GM23338 (cell line): ENCODE measurements around the gene CCDC24.

Experiments used
- NANOG ChIP-seq: IDR thresholded peaks from 2 replicates; pipeline ENCODE4 v1.6.1; 2016; ENCODE audit warnings: antibody characterized with exemption, borderline replicate concordance
- POLR2AphosphoS5 ChIP-seq: IDR thresholded peaks from 2 replicates; pipeline ENCODE4 v1.6.1; 2016; ENCODE audit warnings: antibody characterized with exemption, low read depth
- TF ChIP-seq, protein P1 (sequence below), 2 experiments: fragments of 200-600 bp in 1 of 2; sonication (generic) in 1 of 2; conservative IDR thresholded peaks; 2 replicates each; pipeline versions ENCODE4 v1.5.1 to v1.6.1; 2016 to 2017; ENCODE audit warnings: antibody characterized with exemption in 2 of 2, low read depth in 2 of 2, mild to moderate bottlenecking in 2 of 2, moderate library complexity in 1 of 2
- TF ChIP-seq, protein P2 (sequence below): IDR thresholded peaks from 2 replicates; pipeline ENCODE4 v1.6.1; 2016; ENCODE audit warnings: antibody characterized with exemption

DNA sequence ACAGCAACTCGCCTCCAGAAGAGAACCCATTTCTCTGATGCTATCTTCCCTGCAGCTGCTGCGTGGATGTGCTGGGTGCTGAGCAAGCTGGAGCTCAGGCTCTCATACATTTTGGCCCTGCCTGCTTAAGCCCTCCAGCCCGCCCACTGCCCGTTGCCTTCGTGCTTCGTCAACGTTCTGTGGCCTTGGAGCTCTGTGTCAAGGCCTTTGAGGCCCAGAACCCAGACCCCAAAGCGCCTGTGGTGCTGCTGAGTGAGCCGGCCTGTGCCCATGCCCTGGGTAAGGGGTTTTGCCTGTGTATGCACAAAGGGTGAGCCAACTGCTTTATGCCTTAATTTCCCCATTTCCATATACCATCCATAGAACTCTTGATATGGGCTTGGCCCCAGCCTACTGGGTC lies 20.5 kb upstream of the CCDC24 start:
- TF ChIP-seq, protein P1, sequence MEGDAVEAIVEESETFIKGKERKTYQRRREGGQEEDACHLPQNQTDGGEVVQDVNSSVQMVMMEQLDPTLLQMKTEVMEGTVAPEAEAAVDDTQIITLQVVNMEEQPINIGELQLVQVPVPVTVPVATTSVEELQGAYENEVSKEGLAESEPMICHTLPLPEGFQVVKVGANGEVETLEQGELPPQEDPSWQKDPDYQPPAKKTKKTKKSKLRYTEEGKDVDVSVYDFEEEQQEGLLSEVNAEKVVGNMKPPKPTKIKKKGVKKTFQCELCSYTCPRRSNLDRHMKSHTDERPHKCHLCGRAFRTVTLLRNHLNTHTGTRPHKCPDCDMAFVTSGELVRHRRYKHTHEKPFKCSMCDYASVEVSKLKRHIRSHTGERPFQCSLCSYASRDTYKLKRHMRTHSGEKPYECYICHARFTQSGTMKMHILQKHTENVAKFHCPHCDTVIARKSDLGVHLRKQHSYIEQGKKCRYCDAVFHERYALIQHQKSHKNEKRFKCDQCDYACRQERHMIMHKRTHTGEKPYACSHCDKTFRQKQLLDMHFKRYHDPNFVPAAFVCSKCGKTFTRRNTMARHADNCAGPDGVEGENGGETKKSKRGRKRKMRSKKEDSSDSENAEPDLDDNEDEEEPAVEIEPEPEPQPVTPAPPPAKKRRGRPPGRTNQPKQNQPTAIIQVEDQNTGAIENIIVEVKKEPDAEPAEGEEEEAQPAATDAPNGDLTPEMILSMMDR (conservative IDR thresholded peaks at IDR 0.05; ENCODE audit: low read depth in 2 of 2): no peak
- TF ChIP-seq POLR2AphosphoS5: no peak
- TF ChIP-seq NANOG: no peak
- TF ChIP-seq, protein P2, sequence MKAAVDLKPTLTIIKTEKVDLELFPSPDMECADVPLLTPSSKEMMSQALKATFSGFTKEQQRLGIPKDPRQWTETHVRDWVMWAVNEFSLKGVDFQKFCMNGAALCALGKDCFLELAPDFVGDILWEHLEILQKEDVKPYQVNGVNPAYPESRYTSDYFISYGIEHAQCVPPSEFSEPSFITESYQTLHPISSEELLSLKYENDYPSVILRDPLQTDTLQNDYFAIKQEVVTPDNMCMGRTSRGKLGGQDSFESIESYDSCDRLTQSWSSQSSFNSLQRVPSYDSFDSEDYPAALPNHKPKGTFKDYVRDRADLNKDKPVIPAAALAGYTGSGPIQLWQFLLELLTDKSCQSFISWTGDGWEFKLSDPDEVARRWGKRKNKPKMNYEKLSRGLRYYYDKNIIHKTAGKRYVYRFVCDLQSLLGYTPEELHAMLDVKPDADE: no peak
